GM10847 (cell line): ENCODE measurements around the gene ING5.

ENCODE experiments used
- POLR2A ChIP-seq: IDR thresholded peaks from 2 replicates; pipeline ENCODE4 v1.6.1; 2011; ENCODE audit not compliant: insufficient read length; ENCODE audit errors: extremely low read depth

Gene ING5

GRCh38 chr2:241701399-241702154 lies at the start of gene ING5:
Gene ING5 (plus strand): TSS chr2:241702039. CDS start chr2:241702066, 27 bp downstream.
- peak; percentile 48 for TF ChIP-seq POLR2A

- no peak for TF ChIP-seq POLR2A
Measured at GRCh38 chr2:241652142-241652541, 49.7 kb upstream of the ING5 start.

GRCh38 chr2:241652722-241653121 lies 49.1 kb upstream of the ING5 start:
- no peak for TF ChIP-seq POLR2A

DNA sequence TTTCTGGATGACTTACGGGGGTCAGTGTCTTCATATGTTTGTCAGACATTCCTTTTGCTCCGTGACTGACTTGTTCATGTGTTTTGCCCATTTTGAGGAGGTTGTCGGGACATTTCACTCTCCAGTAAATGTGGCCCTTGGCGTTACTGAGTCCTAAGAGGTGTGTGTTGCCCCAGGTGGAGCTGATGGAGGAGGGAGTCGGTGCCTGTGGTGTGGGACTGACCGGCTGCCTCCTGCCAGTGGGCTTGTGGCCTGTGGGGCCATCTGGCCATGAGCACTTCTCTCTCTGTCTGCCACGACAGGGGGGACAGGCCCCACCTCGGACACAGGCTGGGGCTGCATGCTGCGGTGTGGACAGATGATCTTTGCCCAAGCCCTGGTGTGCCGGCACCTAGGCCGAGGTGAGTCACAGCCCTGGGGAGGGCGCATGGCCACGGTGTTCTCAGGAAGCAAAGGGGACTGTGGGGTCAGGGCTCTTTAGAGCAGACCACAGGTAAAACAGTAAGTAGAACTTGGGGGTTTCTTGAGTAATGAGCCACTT lies 48.6 kb upstream of the ING5 start:
- TF ChIP-seq POLR2A: no peak

- TF ChIP-seq POLR2A: no peak
Measured at GRCh38 chr2:241654551-241654950, 47.3 kb upstream of the ING5 start.

GRCh38 chr2:241655516-241656189 lies 46.2 kb upstream of the ING5 start:
- no peak for TF ChIP-seq POLR2A

DNA sequence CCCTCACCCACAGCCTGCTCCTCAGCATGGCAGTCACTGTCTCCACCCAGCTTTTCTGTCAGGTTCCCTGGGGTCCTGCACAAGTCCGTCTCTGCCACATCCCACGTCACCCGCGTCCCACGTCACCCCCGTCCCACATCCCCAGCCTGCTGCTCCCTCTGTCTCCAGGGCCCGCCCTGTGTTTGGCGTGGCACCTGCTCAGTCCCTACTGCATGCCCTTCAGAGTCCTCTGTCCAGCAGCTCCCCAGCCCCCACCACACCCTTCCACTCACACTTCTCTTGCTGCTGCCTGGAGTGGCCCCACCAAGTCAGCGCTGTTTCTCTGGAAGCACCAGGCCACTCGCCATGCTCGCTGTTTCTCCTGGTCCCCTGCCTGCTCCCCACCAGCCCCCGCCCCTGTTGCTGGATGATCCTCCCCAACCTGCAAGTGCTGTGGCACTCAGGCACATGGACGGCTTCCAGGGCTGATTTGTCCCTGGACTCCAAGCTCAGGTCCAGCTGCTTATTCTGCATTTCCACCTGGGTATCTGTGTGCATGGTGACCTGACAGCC lies 45.6 kb upstream of the ING5 start:
- no peak for TF ChIP-seq POLR2A

- TF ChIP-seq POLR2A: no peak
Measured at GRCh38 chr2:241657786-241658254, 44.0 kb upstream of the ING5 start.

DNA sequence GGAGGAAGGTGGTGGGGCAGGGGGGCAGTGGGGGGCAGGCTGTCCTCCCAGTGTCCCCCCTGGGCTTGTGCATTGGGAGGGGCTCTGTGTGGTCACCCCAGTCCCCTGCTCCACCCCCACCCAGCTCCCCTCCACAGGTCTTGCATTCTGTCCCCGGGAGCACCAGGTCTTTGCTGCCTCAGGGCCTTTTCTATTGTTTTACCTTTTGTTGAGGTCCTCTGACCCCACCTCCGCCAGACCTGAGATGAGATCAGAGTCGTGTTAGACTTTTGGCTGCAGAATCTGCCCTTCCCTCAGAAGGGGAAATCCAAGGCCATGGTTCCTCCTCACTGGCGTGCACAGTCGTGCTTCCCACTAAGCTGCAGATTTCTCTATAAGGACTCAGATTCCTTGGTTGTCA lies 43.5 kb upstream of the ING5 start:
- no peak for TF ChIP-seq POLR2A

DNA sequence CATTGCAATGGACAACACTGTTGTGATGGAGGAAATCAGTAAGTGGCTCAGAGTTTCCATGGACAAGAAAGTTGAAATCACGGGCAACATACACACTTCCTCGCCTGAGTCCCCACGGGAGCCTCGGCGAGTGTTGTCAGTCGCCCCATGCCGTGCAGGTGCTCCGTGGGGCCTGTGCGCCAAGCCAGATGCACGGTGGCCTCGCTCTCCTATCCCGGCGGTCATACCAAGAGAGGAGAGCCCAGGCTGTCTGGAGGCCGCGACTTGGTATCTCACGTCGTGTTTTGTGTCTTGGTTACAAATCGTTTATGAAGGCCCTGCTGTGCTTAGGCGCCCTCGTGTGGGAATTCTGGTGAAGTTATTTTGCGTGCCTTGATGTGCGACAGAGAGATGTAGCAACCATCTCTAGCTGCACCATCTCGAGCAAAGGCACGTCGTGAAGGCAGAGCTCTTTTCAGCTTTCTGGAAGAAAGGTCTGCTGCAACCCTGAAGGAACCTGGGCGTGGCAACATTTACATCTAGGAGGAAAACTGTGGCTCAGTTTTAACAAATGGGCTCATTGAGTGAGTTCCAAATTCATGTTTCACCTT lies 42.6 kb upstream of the ING5 start:
- no peak for TF ChIP-seq POLR2A

DNA sequence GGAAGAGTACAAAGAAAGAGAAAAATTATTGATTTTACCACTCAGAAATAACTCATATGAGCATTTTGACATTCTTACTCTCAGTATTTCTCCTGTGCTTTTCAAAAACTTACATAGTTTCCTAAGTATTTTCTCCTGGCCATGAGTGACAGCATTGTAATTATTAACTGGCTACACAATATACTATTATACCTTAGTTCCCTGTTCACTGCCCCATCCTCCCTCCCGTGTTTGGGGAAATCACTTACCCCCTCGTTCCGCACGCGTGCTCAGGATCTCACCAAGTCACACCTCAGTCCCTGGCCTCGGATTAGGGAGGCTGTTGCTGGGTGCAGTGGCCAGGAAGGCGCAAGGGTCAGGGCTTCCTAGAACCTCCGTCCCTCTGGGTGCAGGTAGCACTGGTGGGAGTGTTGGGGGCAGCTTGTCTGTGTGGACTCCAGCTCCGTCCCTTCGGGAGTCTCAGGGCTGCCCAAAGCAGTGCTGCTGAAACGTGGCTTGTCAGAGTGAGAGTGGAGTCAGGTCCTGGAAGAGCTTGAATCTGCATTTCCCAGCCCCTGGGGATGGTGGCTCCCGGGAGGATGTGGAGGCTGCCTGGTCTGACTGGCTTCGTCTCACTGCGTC lies 41.1 kb upstream of the ING5 start:
- no peak for TF ChIP-seq POLR2A

GRCh38 chr2:241665731-241666440 lies 36.0 kb upstream of the ING5 start:
- no peak for TF ChIP-seq POLR2A

GRCh38 chr2:241666627-241667400 lies 35.0 kb upstream of the ING5 start:
- TF ChIP-seq POLR2A: no peak

- TF ChIP-seq POLR2A: no peak
Measured at GRCh38 chr2:241668354-241668753, 33.5 kb upstream of the ING5 start.
